DOHH2 (cell line): Measurements from ENCODE around the gene CREBRF.
A peak's percentile ranks its signal among the peaks of the same experiment; 100 is the strongest.

Experiments
- H3F3A ChIP-seq: fragments of 200-600 bp; sonication (generic), shearing (Covaris generic); 2 replicates; pipeline ENCODE4 v1.6.0; 2016; ENCODE audit warnings: antibody characterized with exemption, mild to moderate bottlenecking; ENCODE audit not compliant: control insufficient read depth, insufficient read depth
- H3K27ac ChIP-seq: fragments of 200-600 bp; sonication (generic); 2 replicates; pipeline ENCODE4 v1.5.1; 2014; ENCODE audit warnings: low read depth, mild to moderate bottlenecking, low read length, moderate library complexity
- H3K27me3 ChIP-seq: fragments of 200-600 bp; sonication (generic); 2 replicates; pipeline ENCODE4 v1.6.1; 2014; ENCODE audit warnings: mild to moderate bottlenecking, low read length, mixed read lengths; ENCODE audit not compliant: control insufficient read depth
- H3K36me3 ChIP-seq: fragments of 200-600 bp; sonication (generic); 2 replicates; pipeline ENCODE4 v1.6.1; 2014; ENCODE audit warnings: mild to moderate bottlenecking, low read length, moderate library complexity, mixed read lengths; ENCODE audit not compliant: control insufficient read depth
- H3K4me1 ChIP-seq: fragments of 200-600 bp; sonication (generic); 2 replicates; pipeline ENCODE4 v1.6.1; 2014; ENCODE audit warnings: mild to moderate bottlenecking, low read length, mixed read lengths; ENCODE audit not compliant: control insufficient read depth
- H3K4me2 ChIP-seq: fragments of 200-600 bp; sonication (generic); 2 replicates; pipeline ENCODE4 v1.6.0; 2014; ENCODE audit warnings: mild to moderate bottlenecking, low read length, moderate library complexity
- H3K4me3 ChIP-seq: fragments of 200-600 bp; sonication (generic); 2 replicates; pipeline ENCODE4 v1.5.1; 2014; ENCODE audit warnings: mild to moderate bottlenecking, low read length, mixed read lengths
- H3K79me2 ChIP-seq: fragments of 200-600 bp; sonication (generic); 2 replicates; pipeline ENCODE4 v1.6.1; 2014; ENCODE audit warnings: mild to moderate bottlenecking, low read length, mixed read lengths; ENCODE audit not compliant: control insufficient read depth
- H3K9me2 ChIP-seq: fragments of 200-600 bp; sonication (generic); replicated peaks from 2 replicates; pipeline ENCODE4 v1.6.1; 2014; ENCODE audit warnings: mild to moderate bottlenecking, low read length, mixed read lengths; ENCODE audit not compliant: control insufficient read depth
- H3K9me3 ChIP-seq: fragments of 200-600 bp; sonication (generic); 2 replicates; pipeline ENCODE4 v1.6.1; 2014; ENCODE audit warnings: antibody characterized with exemption, low read length, mixed read lengths; ENCODE audit not compliant: control insufficient read depth, insufficient read depth
- H4K20me1 ChIP-seq: fragments of 200-600 bp; sonication (generic); 2 replicates; pipeline ENCODE4 v1.6.0; 2014; ENCODE audit warnings: low read depth, mild to moderate bottlenecking, antibody characterized with exemption, low read length, moderate library complexity; ENCODE audit not compliant: control insufficient read depth, insufficient read depth
- EZH2phosphoT487 ChIP-seq: fragments of 200-600 bp; sonication (generic); IDR thresholded peaks from 2 replicates; pipeline ENCODE4 v1.6.1; 2017; ENCODE audit warnings: borderline replicate concordance, mild to moderate bottlenecking, antibody characterized with exemption, low read length, moderate library complexity, mixed read lengths
- TF ChIP-seq, protein P1 (sequence below): fragments of 200-600 bp; sonication (generic); IDR thresholded peaks from one replicate; pipeline ENCODE4 v1.5.1; 2014; ENCODE audit warnings: antibody characterized with exemption, mild to moderate bottlenecking, low read depth, low read length; ENCODE audit not compliant: poor library complexity, severe bottlenecking

CREBRF gene

DNA sequence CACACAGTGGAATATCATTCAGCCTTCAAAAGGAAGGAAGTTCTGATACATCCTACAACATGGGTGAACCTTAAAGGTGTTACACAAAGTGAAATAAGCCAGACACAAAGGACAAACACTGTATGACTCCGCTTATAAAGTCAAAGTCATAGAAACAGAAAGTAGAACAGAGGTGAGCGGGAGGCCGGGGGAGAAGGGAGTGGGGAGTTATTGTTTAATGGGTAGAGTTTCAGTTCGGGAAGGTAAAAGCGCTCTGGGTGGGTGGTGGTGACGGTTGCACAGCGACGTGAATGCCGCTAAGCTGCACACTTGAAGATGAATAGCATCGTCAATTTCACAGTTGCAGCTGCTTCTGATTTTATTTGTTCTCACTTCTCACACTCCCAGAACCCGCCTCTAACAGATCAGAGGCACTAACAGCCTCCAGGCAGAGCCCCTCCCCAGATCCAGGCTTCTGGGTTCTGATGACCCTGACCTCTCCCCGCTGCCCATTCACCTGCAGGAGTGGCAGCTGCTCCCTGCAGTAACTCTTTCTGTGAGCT, 122.3 kb downstream of the CREBRF start:
- no peaks in the 10 kb centered on the region for H3K9me3 ChIP-seq
- H3K27me3 ChIP-seq = peaks cover 7% of the 10 kb centered on the region; the same call in 1 of the 2 replicates
- H3F3A ChIP-seq = no peaks in the 10 kb centered on the region
- no peak for TF ChIP-seq EZH2phosphoT487
- TF ChIP-seq, protein P1, sequence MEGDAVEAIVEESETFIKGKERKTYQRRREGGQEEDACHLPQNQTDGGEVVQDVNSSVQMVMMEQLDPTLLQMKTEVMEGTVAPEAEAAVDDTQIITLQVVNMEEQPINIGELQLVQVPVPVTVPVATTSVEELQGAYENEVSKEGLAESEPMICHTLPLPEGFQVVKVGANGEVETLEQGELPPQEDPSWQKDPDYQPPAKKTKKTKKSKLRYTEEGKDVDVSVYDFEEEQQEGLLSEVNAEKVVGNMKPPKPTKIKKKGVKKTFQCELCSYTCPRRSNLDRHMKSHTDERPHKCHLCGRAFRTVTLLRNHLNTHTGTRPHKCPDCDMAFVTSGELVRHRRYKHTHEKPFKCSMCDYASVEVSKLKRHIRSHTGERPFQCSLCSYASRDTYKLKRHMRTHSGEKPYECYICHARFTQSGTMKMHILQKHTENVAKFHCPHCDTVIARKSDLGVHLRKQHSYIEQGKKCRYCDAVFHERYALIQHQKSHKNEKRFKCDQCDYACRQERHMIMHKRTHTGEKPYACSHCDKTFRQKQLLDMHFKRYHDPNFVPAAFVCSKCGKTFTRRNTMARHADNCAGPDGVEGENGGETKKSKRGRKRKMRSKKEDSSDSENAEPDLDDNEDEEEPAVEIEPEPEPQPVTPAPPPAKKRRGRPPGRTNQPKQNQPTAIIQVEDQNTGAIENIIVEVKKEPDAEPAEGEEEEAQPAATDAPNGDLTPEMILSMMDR = no peak
- no peak overlapping the region for H3K27ac ChIP-seq
- H3K4me2 ChIP-seq = no peak overlapping the region
- no peaks in the 10 kb centered on the region for H3K36me3 ChIP-seq
- no peaks in the 10 kb centered on the region for H3K4me1 ChIP-seq
- H3K79me2 ChIP-seq = no peaks in the 10 kb centered on the region
- no peaks in the 10 kb centered on the region for H3K9me2 ChIP-seq
- no peak overlapping the region for H3K4me3 ChIP-seq
- no peaks in the 10 kb centered on the region for H4K20me1 ChIP-seq

GRCh38 chr5:173180331-173180730, 124.2 kb downstream of the CREBRF start:
- H3F3A ChIP-seq = no peaks in the 10 kb centered on the region
- H4K20me1 ChIP-seq = no peaks in the 10 kb centered on the region
- H3K4me1 ChIP-seq = no peaks in the 10 kb centered on the region
- no peak overlapping the region for H3K4me2 ChIP-seq
- H3K79me2 ChIP-seq = no peaks in the 10 kb centered on the region
- H3K9me2 ChIP-seq = no peaks in the 10 kb centered on the region
- no peak for TF ChIP-seq EZH2phosphoT487
- TF ChIP-seq, protein P1 = no peak
- H3K36me3 ChIP-seq = no peaks in the 10 kb centered on the region
- no peaks in the 10 kb centered on the region for H3K9me3 ChIP-seq
- no peak overlapping the region for H3K4me3 ChIP-seq
- no peak overlapping the region for H3K27ac ChIP-seq
- H3K27me3 ChIP-seq = peaks cover 7% of the 10 kb centered on the region; the same call in 1 of the 2 replicates

DNA sequence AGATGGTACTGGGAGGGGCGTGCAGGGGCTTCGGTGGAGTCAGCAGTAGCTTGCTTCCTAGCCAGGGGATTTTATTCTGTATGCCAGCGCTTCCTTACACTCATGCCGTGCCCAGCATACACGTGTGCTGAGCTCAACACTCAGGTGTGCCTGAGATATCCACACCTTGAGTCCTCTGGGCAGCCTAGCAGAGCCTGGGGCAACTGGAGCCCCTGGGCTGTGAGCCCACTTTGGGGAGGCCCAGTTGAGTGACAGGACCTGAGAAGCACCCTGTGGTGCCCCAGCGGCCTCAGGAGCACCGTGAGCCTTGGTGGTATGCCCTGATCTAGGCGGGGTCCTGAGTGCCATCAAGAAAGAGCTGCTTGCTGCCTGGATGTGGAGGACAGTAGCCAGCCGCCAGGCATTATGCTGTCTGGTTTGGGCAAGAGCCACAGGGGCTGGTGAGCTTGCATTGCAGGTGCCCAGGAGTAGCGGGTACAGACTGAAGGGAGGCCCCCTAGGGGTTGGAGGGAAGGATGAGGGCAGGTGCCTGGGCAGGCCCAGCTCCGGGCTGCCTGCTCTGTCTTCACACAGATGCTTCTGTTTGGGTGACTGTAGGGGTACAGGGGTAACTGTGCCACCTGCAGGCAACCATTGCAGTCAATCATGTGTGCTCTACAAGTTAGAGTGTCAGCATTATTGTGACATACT, 131.0 kb downstream of the CREBRF start:
- H3K36me3 ChIP-seq = no peaks in the 10 kb centered on the region
- no peak overlapping the region for H3K27ac ChIP-seq
- H3K4me3 ChIP-seq = no peak overlapping the region
- H3K9me2 ChIP-seq = no peaks in the 10 kb centered on the region
- H4K20me1 ChIP-seq = no peaks in the 10 kb centered on the region
- H3K27me3 ChIP-seq = 0 out of 2 replicates have a peak, but pooled peaks cover 2% of the 10 kb centered on the region
- H3K4me1 ChIP-seq = no peaks in the 10 kb centered on the region
- H3F3A ChIP-seq = no peaks in the 10 kb centered on the region
- no peaks in the 10 kb centered on the region for H3K9me3 ChIP-seq
- TF ChIP-seq, protein P1 = peak; percentile 65
- TF ChIP-seq EZH2phosphoT487 = no peak
- no peaks in the 10 kb centered on the region for H3K79me2 ChIP-seq
- no peak overlapping the region for H3K4me2 ChIP-seq
